H9 (cell line): ENCODE measurements around the gene CEP83. TPM values are rescaled to one million over a fixed set of nuclear protein-coding genes. Genes with fewer than 3 reads are reported as not detected.

Experiments used
- DNase-seq: peaks from one replicate; pipeline ENCODE4 v3.0.0-alpha.2; 2017
- H2AFZ ChIP-seq: one replicate; pipeline ENCODE4 v1.6.1; 2013; ENCODE audit warnings: mild to moderate bottlenecking, low read length, control low read depth, moderate library complexity
- H2AK5ac ChIP-seq: 2 replicates; pipeline ENCODE4 v1.6.1; 2013; ENCODE audit warnings: low read length, control low read depth, mixed read lengths; ENCODE audit not compliant: insufficient read length
- H2BK120ac ChIP-seq: one replicate; pipeline ENCODE4 v1.6.1; 2013; ENCODE audit warnings: low read depth, mild to moderate bottlenecking, low read length, control low read depth, inconsistent platforms; ENCODE audit not compliant: poor library complexity, severe bottlenecking
- H2BK12ac ChIP-seq: 2 replicates; pipeline ENCODE4 v1.6.1; 2013; ENCODE audit warnings: low read length, control low read depth, mixed read lengths, low read depth; ENCODE audit not compliant: insufficient read length
- H2BK15ac ChIP-seq: 2 replicates; pipeline ENCODE4 v1.6.1; 2013; ENCODE audit warnings: low read depth, low read length, control low read depth
- H2BK20ac ChIP-seq: one replicate; pipeline ENCODE4 v1.6.1; 2013; ENCODE audit warnings: low read depth, mild to moderate bottlenecking, low read length, control low read depth, inconsistent platforms; ENCODE audit not compliant: poor library complexity, severe bottlenecking
- H2BK5ac ChIP-seq: 2 replicates; pipeline ENCODE4 v1.6.1; 2013; ENCODE audit warnings: low read length, control low read depth, mixed read lengths; ENCODE audit not compliant: insufficient read length
- H3K14ac ChIP-seq: 2 replicates; pipeline ENCODE4 v1.6.1; 2013; ENCODE audit warnings: low read length, control low read depth; ENCODE audit not compliant: insufficient read depth
- H3K18ac ChIP-seq: 2 replicates; pipeline ENCODE4 v1.6.1; 2013; ENCODE audit warnings: low read depth, mild to moderate bottlenecking, mixed read lengths, low read length, control low read depth; ENCODE audit not compliant: insufficient read length
- H3K23ac ChIP-seq: 2 replicates; pipeline ENCODE4 v1.6.1; 2013; ENCODE audit warnings: low read length, control low read depth, mixed read lengths, low read depth; ENCODE audit not compliant: insufficient read length
- H3K23me2 ChIP-seq: 2 replicates; pipeline ENCODE4 v1.6.1; 2013; ENCODE audit warnings: low read depth, mild to moderate bottlenecking, mixed read lengths, low read length, control low read depth; ENCODE audit not compliant: insufficient read length, poor library complexity, severe bottlenecking
- H3K27ac ChIP-seq: 2 replicates; pipeline ENCODE4 v1.5.1; 2013; ENCODE audit warnings: low read length, control low read depth, mixed read lengths, low read depth; ENCODE audit not compliant: insufficient read length
- H3K27me3 ChIP-seq: 2 replicates; pipeline ENCODE4 v1.6.1; 2013; ENCODE audit warnings: low read length, control low read depth, inconsistent platforms; ENCODE audit not compliant: insufficient read depth
- H3K4ac ChIP-seq: 2 replicates; pipeline ENCODE4 v1.6.1; 2013; ENCODE audit warnings: low read depth, mild to moderate bottlenecking, control low read depth, inconsistent platforms, low read length, moderate library complexity
- H3K4me1 ChIP-seq: 2 replicates; pipeline ENCODE4 v1.6.1; 2013; ENCODE audit warnings: low read length, control low read depth, inconsistent platforms; ENCODE audit not compliant: insufficient read depth
- H3K4me2 ChIP-seq: 2 replicates; pipeline ENCODE4 v1.6.1; 2013; ENCODE audit warnings: low read length, control low read depth, mixed read lengths; ENCODE audit not compliant: insufficient read length, insufficient read depth
- H3K56ac ChIP-seq: 2 replicates; pipeline ENCODE4 v1.6.1; 2013; ENCODE audit warnings: low read depth, mild to moderate bottlenecking, mixed read lengths, low read length, control low read depth; ENCODE audit not compliant: insufficient read length
- H3K79me1 ChIP-seq: 2 replicates; pipeline ENCODE4 v1.6.1; 2013; ENCODE audit warnings: low read depth, mild to moderate bottlenecking, moderate library complexity, low read length, control low read depth, inconsistent platforms; ENCODE audit not compliant: insufficient read depth, poor library complexity, severe bottlenecking
- H3K79me2 ChIP-seq: 2 replicates; pipeline ENCODE4 v1.6.1; 2013; ENCODE audit warnings: low read length, control low read depth, inconsistent platforms; ENCODE audit not compliant: insufficient read depth
- H3K9ac ChIP-seq: 2 replicates; pipeline ENCODE4 v1.6.1; 2013; ENCODE audit warnings: low read length, control low read depth, mixed read lengths; ENCODE audit not compliant: insufficient read length; ENCODE audit errors: extremely low read depth
- H3K9me3 ChIP-seq: one replicate; pipeline ENCODE4 v1.6.1; 2013; ENCODE audit warnings: low read depth, low read length, inconsistent platforms; ENCODE audit not compliant: control insufficient read depth
- H3T11ph ChIP-seq: one replicate; pipeline ENCODE4 v1.6.1; 2013; ENCODE audit warnings: mild to moderate bottlenecking, low read length, control low read depth, inconsistent platforms
- H4K20me1 ChIP-seq: one replicate; pipeline ENCODE4 v1.6.1; 2013; ENCODE audit not compliant: control insufficient read depth, insufficient read length, insufficient read depth
- H4K5ac ChIP-seq: 2 replicates; pipeline ENCODE4 v1.6.1; 2013; ENCODE audit warnings: low read depth, mild to moderate bottlenecking, mixed read lengths, low read length, control low read depth; ENCODE audit not compliant: insufficient read length
- H4K8ac ChIP-seq: replicated peaks from 2 replicates; pipeline ENCODE4 v1.6.1; 2013; ENCODE audit warnings: low read length, control low read depth, mixed read lengths, low read depth; ENCODE audit not compliant: insufficient read length
- H4K91ac ChIP-seq: 2 replicates; pipeline ENCODE4 v1.6.1; 2013; ENCODE audit warnings: low read depth, mild to moderate bottlenecking, moderate library complexity, mixed read lengths, low read length, control low read depth; ENCODE audit not compliant: insufficient read length
- H3K27ac Mint-ChIP-seq, 3 experiments: 2 replicates in 2 of 3; 3 replicates in 1 of 3; pipeline ENCODE4 v1.8.0; 2020 to 2021; ENCODE audit warnings: mixed read lengths in 3 of 3, mild to moderate bottlenecking in 1 of 3, moderate library complexity in 1 of 3
- H3K27me3 Mint-ChIP-seq: 2 replicates; pipeline ENCODE4 v1.8.0; 2021; ENCODE audit warnings: low read depth, mild to moderate bottlenecking, moderate library complexity, mixed read lengths
- H3K36me3 Mint-ChIP-seq, 3 experiments: 2 replicates in 2 of 3; 3 replicates in 1 of 3; pipeline ENCODE4 v1.8.0; 2020 to 2021; ENCODE audit warnings: low read depth in 3 of 3, mixed read lengths in 3 of 3; ENCODE audit not compliant: insufficient read depth in 1 of 3
- H3K4me1 Mint-ChIP-seq, 2 experiments: 2 replicates each; pipeline ENCODE4 v1.8.0; 2020; ENCODE audit warnings: mixed read lengths in 2 of 2
- H3K4me3 Mint-ChIP-seq, 2 experiments: 2 replicates in 1 of 2; 3 replicates in 1 of 2; pipeline ENCODE4 v1.8.0; 2020 to 2021; ENCODE audit warnings: mild to moderate bottlenecking in 2 of 2, mixed read lengths in 2 of 2, moderate library complexity in 1 of 2
- H3K9me3 Mint-ChIP-seq, 2 experiments: 2 replicates in 1 of 2; 3 replicates in 1 of 2; pipeline ENCODE4 v1.8.0; 2020; ENCODE audit warnings: mild to moderate bottlenecking in 2 of 2, mixed read lengths in 2 of 2, moderate library complexity in 1 of 2
- CTCF ChIP-seq: fragments of 200-600 bp; sonication (generic); conservative IDR thresholded peaks from 3 replicates; pipeline ENCODE4 v1.8.0; 2021; ENCODE audit warnings: antibody characterized with exemption, mild to moderate bottlenecking
- WGBS: extraction: QIAGEN DNeasy Blood & Tissue Kit; methylation state at CpG from one replicate; pipeline ENCODE4 v1.1.7; 2013; ENCODE audit warnings: missing lambda C conversion rate, low lambda C conversion rate, mixed read lengths; ENCODE audit not compliant: insufficient read length; ENCODE audit errors: extremely low coverage; 5-methylcytosine and 5-hydroxymethylcytosine counted together
- total RNA-seq: library from RNA; stranded (reverse); gene quantifications from 2 replicates; pipeline ENCODE4 v1.2.1, GENCODE V29; 2021

Gene CEP83
- total RNA-seq, 1 experiment from 2014 or later: 26.5 TPM

DNA sequence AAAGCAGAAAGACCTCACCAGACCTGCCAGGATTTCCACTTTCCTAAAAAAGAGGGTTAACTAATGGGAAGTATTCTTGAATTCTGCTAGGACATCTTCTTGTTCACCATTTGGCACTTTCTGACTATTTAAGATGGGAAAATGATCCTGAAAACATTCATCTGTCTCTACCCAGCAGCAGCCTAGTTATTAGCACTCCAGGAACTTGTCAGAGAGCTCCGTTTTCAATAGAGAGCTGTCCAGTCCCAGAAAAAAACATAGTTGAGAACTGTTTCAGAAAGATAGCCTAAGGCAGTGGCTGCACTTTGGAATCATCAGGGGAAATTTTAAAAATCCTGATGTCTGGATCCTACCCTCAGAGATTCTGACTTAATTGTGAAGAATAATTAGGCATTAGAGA lies 22.1 kb upstream of the CEP83 start:
- H3K4me2 ChIP-seq: no peak overlapping the region
- no peak overlapping the region for H2BK120ac ChIP-seq
- H2BK5ac ChIP-seq: no peak overlapping the region
- no peaks in the 10 kb centered on the region for H3K79me2 ChIP-seq
- no peak overlapping the region for H4K5ac ChIP-seq
- no peak overlapping the region for H3K9ac ChIP-seq
- DNase-seq: no peak
- H4K20me1 ChIP-seq: no peaks in the 10 kb centered on the region
- no peaks in the 10 kb centered on the region for H3K9me3 ChIP-seq
- no peak overlapping the region for H2BK12ac ChIP-seq
- no peaks in the 10 kb centered on the region for H3K9me3 Mint-ChIP-seq
- H3K27ac ChIP-seq: no peak overlapping the region
- no peak overlapping the region for H2AFZ ChIP-seq
- WGBS: no CpG with 5 or more reads among the region's 1 CpG
- H3K79me1 ChIP-seq: no peaks in the 10 kb centered on the region
- no peak overlapping the region for H3K23ac ChIP-seq
- H3K18ac ChIP-seq: no peak overlapping the region
- H3K4me1 Mint-ChIP-seq: no peaks in the 10 kb centered on the region
- H3K14ac ChIP-seq: no peak overlapping the region
- H3K56ac ChIP-seq: no peak overlapping the region
- no peaks in the 10 kb centered on the region for H3K36me3 Mint-ChIP-seq
- H3K4me3 Mint-ChIP-seq: no peak overlapping the region
- no peak overlapping the region for H3K27ac Mint-ChIP-seq
- no peaks in the 10 kb centered on the region for H3K23me2 ChIP-seq
- H4K8ac ChIP-seq: no peak overlapping the region
- H2BK20ac ChIP-seq: no peak overlapping the region
- H3K27me3 Mint-ChIP-seq: no peaks in the 10 kb centered on the region
- no peak overlapping the region for H4K91ac ChIP-seq
- no peaks in the 10 kb centered on the region for H3K4me1 ChIP-seq
- no peak overlapping the region for H3T11ph ChIP-seq
- H3K4ac ChIP-seq: no peak overlapping the region
- no peak for TF ChIP-seq CTCF
- no peak overlapping the region for H2AK5ac ChIP-seq
- H3K27me3 ChIP-seq: no peaks in the 10 kb centered on the region
- H2BK15ac ChIP-seq: no peak overlapping the region
